ENCODE results near the gene LCA5L. TPM values are rescaled to one million over a fixed set of nuclear protein-coding genes. Genes with fewer than 3 reads are reported as not detected.

The LCA5L gene
- total RNA-seq, 4 donors from 2014 or later, result 0.72 to 1.2 (median 0.72) TPM; not detected in 1

Other genes with a start within 250 kb of the LCA5L start
- gene BRWD1, start 132.1 kb downstream of the LCA5L start, total RNA-seq, result 100 to 1,000 TPM in 1 of 4 donors, 10 to 100 TPM in 3; 45.7 to 143 (median 63.1) TPM
- gene HMGN1, start 96.7 kb downstream of the LCA5L start, total RNA-seq, result 100 to 1,000 TPM in 2 of 4 donors, 10 to 100 TPM in 2; 63.1 to 130 (median 101) TPM
- 1 to 10 TPM in 1 of 4 donors, under 1 TPM in 2, not detected in 1; 0.64 to 1.3 (median 0.68) TPM for gene SH3BGR, start 6.2 kb upstream of the LCA5L start, total RNA-seq
- 1 to 10 TPM in 3 of 4 donors, under 1 TPM in 1; 0.89 to 5.9 (median 3.1) TPM for gene B3GALT5, start 167.2 kb upstream of the LCA5L start, total RNA-seq